Uterus (tissue), 4 donors: ENCODE measurements around the gene AP2B1. TPM values are rescaled to one million over a fixed set of nuclear protein-coding genes. Genes with fewer than 3 reads are reported as not detected.
A peak's percentile ranks its signal among the peaks of the same experiment; 100 is the strongest.
"Not testable (repeated sequence)": the region's sequence is repeated elsewhere in the genome, so short reads cannot be mapped to it uniquely, and the experiment has no call there.

Source experiments
- DNase-seq, 2 donors: peaks; one replicate each; pipeline ENCODE4 v3.0.0-alpha.2; 2019 to 2020
- H3K27ac ChIP-seq, 2 donors: fragments of 200-600 bp; sonication (generic); 1 replicate in 1 of 2; 2 replicates in 1 of 2; pipeline ENCODE4 v1.5.1; 2016 to 2018
- H3K27me3 ChIP-seq, 2 donors: fragments of 200-600 bp; sonication (generic); one replicate each; pipeline ENCODE4 v1.5.1; 2018 to 2019; ENCODE audit warnings: control low read depth in 1 of 2
- H3K36me3 ChIP-seq, 2 donors: fragments of 200-600 bp; sonication (generic); one replicate each; pipeline ENCODE4 v1.5.1; 2019; ENCODE audit warnings: control low read depth in 1 of 2
- H3K4me1 ChIP-seq, 2 donors: fragments of 200-600 bp; sonication (generic); one replicate each; pipeline ENCODE4 v1.5.1; 2018 to 2019; ENCODE audit warnings: control low read depth in 1 of 2
- H3K4me3 ChIP-seq, 2 donors: fragments of 200-600 bp; sonication (generic); 1 replicate in 1 of 2; 2 replicates in 1 of 2; pipeline ENCODE4 v1.5.1; 2018 to 2019; ENCODE audit warnings: mild to moderate bottlenecking in 1 of 2
- H3K9me3 ChIP-seq, 2 donors: fragments of 200-600 bp; sonication (generic); one replicate each; pipeline ENCODE4 v1.5.1; 2019; ENCODE audit warnings: control low read depth in 1 of 2
- POLR2A ChIP-seq, 2 donors: fragments of 450-650 bp; IDR thresholded peaks; one replicate each; pipeline ENCODE4 v1.6.1; 2016; ENCODE audit warnings: antibody characterized with exemption in 2 of 2, mild to moderate bottlenecking in 1 of 2, moderate library complexity in 1 of 2
- intact Hi-C: fragments of 100-400 bp; cut with DNase I; formaldehyde crosslinking; loops from one replicate; pipeline ENCODE4 v1.15.1; 2023; ENCODE audit warnings: low total_unique reads
- total RNA-seq, 4 donors: library from RNA; depleted of rRNA in 3 of 4; stranded (reverse); fragments of >200 nt in 3 of 4; gene quantifications; one replicate each; pipeline versions ENCODE4 v1.1.0 to v1.2.4, GENCODE V29; 2014 to 2023
- TF ChIP-seq, protein P1 (sequence below), 4 experiments: fragments of 200-600 bp in 2 of 4; fragments of 450-650 bp in 2 of 4; sonication (generic) in 2 of 4; IDR thresholded peaks; one replicate each; pipeline ENCODE4 v1.5.1; 2016 to 2019; ENCODE audit warnings: antibody characterized with exemption in 4 of 4, mild to moderate bottlenecking in 2 of 4, moderate library complexity in 1 of 4
- donor health status: DM: yes; HTN: yes; CAD: no.

Gene AP2B1
- total RNA-seq, 4 donors from 2014 or later, result 40.7 to 124 (median 61.5) TPM

DNA sequence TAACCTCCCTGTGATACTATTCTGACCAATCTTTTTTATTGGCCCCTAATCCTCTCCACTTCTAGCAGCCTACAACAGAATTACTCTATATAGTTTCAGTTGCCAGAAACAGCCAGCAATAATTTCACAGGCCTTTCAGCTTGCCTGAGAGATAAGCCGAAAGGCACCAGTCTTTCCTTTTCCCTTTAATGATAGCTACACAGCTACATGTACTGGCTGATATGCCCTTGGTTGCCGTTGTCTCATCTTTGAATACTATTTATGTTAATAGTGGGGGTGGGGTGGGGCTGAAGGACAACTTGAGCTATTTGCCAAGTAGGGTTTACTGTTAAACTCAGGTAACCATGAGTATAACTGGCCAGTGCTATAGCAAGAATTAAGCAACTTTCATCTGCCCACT is 108.5 kb downstream of the AP2B1 start:
- DNase-seq, result no peak
- no peak overlapping the region for H3K27ac ChIP-seq
- no peaks in the 10 kb centered on the region for H3K36me3 ChIP-seq
- intact Hi-C loops, result no loop called here
- no peaks in the 10 kb centered on the region for H3K27me3 ChIP-seq
- H3K4me3 ChIP-seq, result no peak overlapping the region
- no peak for TF ChIP-seq POLR2A (IDR thresholded peaks at IDR 0.05)
- TF ChIP-seq, protein P1, sequence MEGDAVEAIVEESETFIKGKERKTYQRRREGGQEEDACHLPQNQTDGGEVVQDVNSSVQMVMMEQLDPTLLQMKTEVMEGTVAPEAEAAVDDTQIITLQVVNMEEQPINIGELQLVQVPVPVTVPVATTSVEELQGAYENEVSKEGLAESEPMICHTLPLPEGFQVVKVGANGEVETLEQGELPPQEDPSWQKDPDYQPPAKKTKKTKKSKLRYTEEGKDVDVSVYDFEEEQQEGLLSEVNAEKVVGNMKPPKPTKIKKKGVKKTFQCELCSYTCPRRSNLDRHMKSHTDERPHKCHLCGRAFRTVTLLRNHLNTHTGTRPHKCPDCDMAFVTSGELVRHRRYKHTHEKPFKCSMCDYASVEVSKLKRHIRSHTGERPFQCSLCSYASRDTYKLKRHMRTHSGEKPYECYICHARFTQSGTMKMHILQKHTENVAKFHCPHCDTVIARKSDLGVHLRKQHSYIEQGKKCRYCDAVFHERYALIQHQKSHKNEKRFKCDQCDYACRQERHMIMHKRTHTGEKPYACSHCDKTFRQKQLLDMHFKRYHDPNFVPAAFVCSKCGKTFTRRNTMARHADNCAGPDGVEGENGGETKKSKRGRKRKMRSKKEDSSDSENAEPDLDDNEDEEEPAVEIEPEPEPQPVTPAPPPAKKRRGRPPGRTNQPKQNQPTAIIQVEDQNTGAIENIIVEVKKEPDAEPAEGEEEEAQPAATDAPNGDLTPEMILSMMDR (IDR thresholded peaks at IDR 0.05), result no peak
- no peaks in the 10 kb centered on the region for H3K4me1 ChIP-seq
- H3K9me3 ChIP-seq, result no peaks in the 10 kb centered on the region

DNA sequence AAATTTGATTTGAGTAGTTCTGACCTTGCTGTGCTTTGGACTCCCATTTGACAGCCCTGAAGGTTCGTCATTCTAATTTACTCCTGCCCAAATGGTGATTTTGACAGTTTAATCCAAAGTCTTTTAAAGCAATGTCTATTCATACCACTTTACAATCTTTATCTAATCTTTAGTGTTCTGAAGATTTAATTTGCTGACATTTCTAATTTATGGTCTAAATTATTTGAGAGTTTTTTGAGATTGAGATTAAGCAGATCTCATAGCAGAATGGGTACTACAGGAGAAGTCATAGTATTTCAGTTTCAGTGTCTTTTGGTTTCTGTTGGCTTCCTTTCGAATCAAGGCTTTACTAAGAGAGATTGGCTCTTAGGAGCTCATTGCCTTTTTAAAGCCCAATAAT is 111.7 kb downstream of the AP2B1 start:
- TF ChIP-seq, protein P1 (IDR thresholded peaks at IDR 0.05), result no peak
- TF ChIP-seq POLR2A (IDR thresholded peaks at IDR 0.05), result no peak
- Histone ChIP-seq H3K4me1 (no peaks in the 10 kb centered on the region), H3K27me3 (no peaks in the 10 kb centered on the region), H3K9me3 (no peaks in the 10 kb centered on the region), H3K36me3 (no peaks in the 10 kb centered on the region), H3K4me3 (no peak overlapping the region), H3K27ac (no peak overlapping the region)
- DNase-seq, result no peak
- intact Hi-C loops, result no loop called here

DNA sequence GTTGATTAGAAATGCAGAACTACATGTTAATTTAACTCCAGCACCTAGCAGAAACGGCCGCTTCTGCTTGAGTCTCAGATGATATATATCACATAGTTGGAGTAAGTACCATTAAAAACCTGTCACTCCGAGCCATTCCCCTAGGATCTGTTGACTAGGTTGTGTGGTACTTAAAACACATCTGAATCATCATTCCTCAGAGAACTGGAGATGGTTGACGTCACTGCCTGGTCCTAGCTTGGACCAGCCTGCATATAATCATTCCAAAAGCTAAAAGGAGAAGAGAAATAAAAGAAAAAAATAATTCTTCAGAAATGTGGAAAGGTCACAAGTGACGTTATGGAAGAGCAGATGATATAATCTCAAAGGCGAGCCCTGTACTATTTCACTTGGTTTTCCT is 113.0 kb downstream of the AP2B1 start:
- intact Hi-C loops, result no loop called here
- Histone ChIP-seq H3K36me3 (no peaks in the 10 kb centered on the region), H3K4me3 (no peak overlapping the region), H3K9me3 (no peaks in the 10 kb centered on the region), H3K27me3 (no peaks in the 10 kb centered on the region), H3K4me1 (no peaks in the 10 kb centered on the region), H3K27ac (no peak overlapping the region)
- TF ChIP-seq, protein P1 (IDR thresholded peaks at IDR 0.05), result no peak
- no peak for TF ChIP-seq POLR2A (IDR thresholded peaks at IDR 0.05)
- peak in 1 of 2 donors; percentile 15 for DNase-seq

DNA sequence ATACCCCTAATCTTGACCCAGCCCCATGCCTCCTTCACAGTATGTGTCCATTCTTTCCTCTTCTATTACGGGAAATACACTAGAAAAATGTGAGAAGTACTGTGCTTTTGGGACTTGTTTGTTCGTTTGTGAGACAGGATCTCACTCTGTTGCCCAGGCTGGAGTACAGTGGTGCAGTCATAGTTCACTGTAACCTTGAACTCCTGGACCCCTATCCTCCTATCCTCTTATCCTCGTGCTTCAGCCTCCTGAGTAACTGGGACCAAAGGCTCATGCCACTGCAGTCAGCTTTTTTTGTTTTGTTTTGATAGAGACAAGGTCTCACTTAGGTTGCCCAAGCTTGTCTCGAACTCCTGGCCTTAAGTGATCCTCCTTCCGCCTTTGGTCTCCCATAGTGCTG is 114.4 kb downstream of the AP2B1 start:
- intact Hi-C loops, result no loop called here
- no peak for DNase-seq
- TF ChIP-seq, protein P1 (IDR thresholded peaks at IDR 0.05), result no peak
- TF ChIP-seq POLR2A (IDR thresholded peaks at IDR 0.05), result no peak

DNA sequence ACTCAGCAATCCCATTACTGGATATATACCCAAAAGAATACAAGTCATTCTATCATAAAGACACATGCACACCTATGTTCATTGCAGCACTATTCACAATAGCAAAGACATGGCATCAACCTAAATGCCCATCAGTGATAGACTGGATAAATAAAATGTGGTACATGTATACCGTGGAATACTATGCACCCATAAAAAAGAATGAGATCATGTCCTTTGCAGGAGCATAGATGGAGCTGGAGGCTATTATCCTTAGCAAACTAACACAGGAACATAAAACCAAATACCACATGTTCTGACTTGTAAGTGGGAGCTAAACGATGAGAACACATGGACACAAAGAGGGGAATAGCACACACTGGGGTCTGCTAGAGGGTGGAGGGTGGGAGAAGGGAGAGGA is 116.2 kb downstream of the AP2B1 start:
- H3K27me3 ChIP-seq, H3K4me1 ChIP-seq, intact Hi-C loops, H3K9me3 ChIP-seq, H3K27ac ChIP-seq, H3K36me3 ChIP-seq, DNase-seq, H3K4me3 ChIP-seq: not testable (repeated sequence)

More for the DNA sequence above, 114.4 kb downstream of the AP2B1 start:
- H3K27ac ChIP-seq, result no peak overlapping the region
- H3K36me3 ChIP-seq, result no peaks in the 10 kb centered on the region
- H3K9me3 ChIP-seq, result no peaks in the 10 kb centered on the region
- H3K27me3 ChIP-seq, result no peaks in the 10 kb centered on the region
- H3K4me3 ChIP-seq, result no peak overlapping the region
- no peaks in the 10 kb centered on the region for H3K4me1 ChIP-seq

DNA sequence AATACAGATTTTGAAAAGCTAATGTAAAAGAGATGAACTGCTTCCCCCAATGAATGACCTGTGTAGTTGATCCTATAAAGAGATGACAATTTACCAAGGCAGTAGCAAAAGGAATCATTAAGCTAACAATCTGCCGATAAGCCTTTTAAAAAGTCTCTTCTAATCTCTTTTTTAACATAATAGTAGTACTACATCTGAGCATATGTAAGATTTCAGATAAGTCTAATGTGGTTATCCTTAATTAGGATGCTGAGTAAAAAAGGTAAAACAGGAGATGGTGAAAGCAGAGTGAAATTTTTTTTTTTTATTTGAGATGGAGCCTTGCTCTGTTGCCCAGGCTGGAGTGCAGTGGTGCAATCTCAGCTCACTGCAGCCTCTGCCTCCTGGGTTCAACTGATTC is 118.1 kb downstream of the AP2B1 start:
- H3K4me1 ChIP-seq, result no peaks in the 10 kb centered on the region
- intact Hi-C loops, result no loop called here
- no peak overlapping the region for H3K4me3 ChIP-seq
- H3K9me3 ChIP-seq, result no peaks in the 10 kb centered on the region
- H3K27ac ChIP-seq, result no peak overlapping the region
- no peak for TF ChIP-seq POLR2A (IDR thresholded peaks at IDR 0.05)
- TF ChIP-seq, protein P1 (IDR thresholded peaks at IDR 0.05), result no peak
- no peak for DNase-seq
- no peaks in the 10 kb centered on the region for H3K36me3 ChIP-seq
- no peaks in the 10 kb centered on the region for H3K27me3 ChIP-seq
